Keratinocyte (primary cell): ENCODE results near the gene HCFC1. TPM values are rescaled to one million over a fixed set of nuclear protein-coding genes. Genes with fewer than 3 reads are reported as not detected.

Source experiments
- DNase-seq: peaks from one replicate; pipeline ENCODE4 v3.0.0-alpha.2; 2011; ENCODE audit warnings: low read depth, missing footprints, low spot score
- FAIRE-seq: peaks from 2 replicates; lab custom pipeline; 2011; peaks lifted over from hg19 to GRCh38; lab: Jason Lieb, UNC
- H2AFZ ChIP-seq: 2 replicates; pipeline ENCODE4 v1.6.0; 2012; ENCODE audit warnings: low read length, control low read depth, inconsistent platforms; ENCODE audit not compliant: control insufficient read depth
- H3K27ac ChIP-seq: 2 replicates; pipeline ENCODE4 v1.5.1; 2011; ENCODE audit warnings: low read length; ENCODE audit not compliant: control insufficient read depth, insufficient read depth
- H3K27me3 ChIP-seq: 3 replicates; pipeline ENCODE4 v1.6.0; 2011; ENCODE audit warnings: low read length; ENCODE audit not compliant: control insufficient read depth, insufficient read depth; ENCODE audit errors: extremely low read depth
- H3K36me3 ChIP-seq, 2 experiments: 2 replicates in 1 of 2; 3 replicates in 1 of 2; pipeline ENCODE4 v1.5.1; 2011; ENCODE audit warnings: low read length in 2 of 2, mild to moderate bottlenecking in 1 of 2; ENCODE audit not compliant: control insufficient read depth in 2 of 2, insufficient read depth in 2 of 2; ENCODE audit errors: extremely low read depth in 1 of 2
- H3K4me1 ChIP-seq: 3 replicates; pipeline ENCODE4 v1.5.1; 2011; ENCODE audit warnings: low read length; ENCODE audit not compliant: control insufficient read depth, insufficient read depth; ENCODE audit errors: extremely low read depth
- H3K4me2 ChIP-seq: 3 replicates; pipeline ENCODE4 v1.6.0; 2011; ENCODE audit warnings: low read depth, low read length; ENCODE audit not compliant: control insufficient read depth, insufficient read depth; ENCODE audit errors: extremely low read depth
- H3K4me3 ChIP-seq, 3 experiments: fragments of 200-600 bp in 1 of 3; sonication (generic) in 1 of 3; 2 replicates in 2 of 3; 3 replicates in 1 of 3; pipeline ENCODE4 v1.5.1; 2011 to 2016; ENCODE audit warnings: low read length in 3 of 3, mild to moderate bottlenecking in 3 of 3, control low read depth in 2 of 3, inconsistent platforms in 1 of 3, low read depth in 1 of 3, mixed read lengths in 1 of 3, mixed run types in 1 of 3, moderate library complexity in 1 of 3; ENCODE audit not compliant: control insufficient read depth in 2 of 3, insufficient read depth in 2 of 3; ENCODE audit errors: extremely low read depth in 1 of 3
- H3K79me2 ChIP-seq: 2 replicates; pipeline ENCODE4 v1.6.0; 2012; ENCODE audit warnings: low read length; ENCODE audit not compliant: control insufficient read depth, insufficient read depth
- H3K9ac ChIP-seq: 3 replicates; pipeline ENCODE4 v1.6.0; 2011; ENCODE audit warnings: low read length; ENCODE audit not compliant: control insufficient read depth, insufficient read depth; ENCODE audit errors: extremely low read depth
- H3K9me1 ChIP-seq: 3 replicates; pipeline ENCODE4 v1.6.0; 2011; ENCODE audit warnings: low read length; ENCODE audit not compliant: control insufficient read depth, insufficient read depth; ENCODE audit errors: extremely low read depth
- H3K9me3 ChIP-seq: 2 replicates; pipeline ENCODE4 v1.5.1; 2012; ENCODE audit warnings: low read depth, low read length; ENCODE audit not compliant: control insufficient read depth
- H4K20me1 ChIP-seq: 3 replicates; pipeline ENCODE4 v1.6.0; 2011; ENCODE audit warnings: low read length; ENCODE audit not compliant: control insufficient read depth, insufficient read depth; ENCODE audit errors: extremely low read depth
- EZH2 ChIP-seq: IDR thresholded peaks from one replicate; pipeline ENCODE4 v1.6.1; 2012; ENCODE audit warnings: inconsistent platforms, mild to moderate bottlenecking, low read length, moderate library complexity
- dilution Hi-C: fragments of 300-500 bp; cut with MboI; formaldehyde crosslinking; loops from one replicate; pipeline ENCODE4 v1.7.0; 2020; ENCODE audit warnings: low sequenced_read_pairs; ENCODE audit not compliant: extremely low pct_ligation_motif_present
- polyA plus RNA-seq, 5 experiments: library from polyadenylated mRNA; depleted of rRNA in 3 of 5; stranded (reverse) in 3 of 5; stranded (forward) in 1 of 5; unstranded in 1 of 5; fragments of >200 nt; gene quantifications; 1 replicate in 1 of 5; 2 replicates in 3 of 5; 3 replicates in 1 of 5; pipeline versions ENCODE4 v1.2.1 to v1.2.3, GENCODE V29; 2011 to 2012; ENCODE audit warnings: missing spikeins in 2 of 5, low read depth in 1 of 5, low replicate concordance in 1 of 5
- TF ChIP-seq, protein P1 (sequence below), 3 experiments: IDR thresholded peaks in 1 of 3; conservative IDR thresholded peaks in 1 of 3; optimal IDR thresholded peaks in 1 of 3; 2 replicates in 2 of 3; 3 replicates in 1 of 3; pipeline versions ENCODE3 to v1.5.1; 2011; ENCODE audit warnings: low read length in 3 of 3, mild to moderate bottlenecking in 3 of 3, moderate library complexity in 2 of 3, control low read depth in 1 of 3, inconsistent platforms in 1 of 3; ENCODE audit not compliant: insufficient read depth in 2 of 3; ENCODE audit errors: extremely low read depth in 1 of 3

The HCFC1 gene
- polyA plus RNA-seq, 1 donor (not counting 4 experiments of a cell fraction or from before 2014, with no cell fraction given) = 2.7 TPM

DNA sequence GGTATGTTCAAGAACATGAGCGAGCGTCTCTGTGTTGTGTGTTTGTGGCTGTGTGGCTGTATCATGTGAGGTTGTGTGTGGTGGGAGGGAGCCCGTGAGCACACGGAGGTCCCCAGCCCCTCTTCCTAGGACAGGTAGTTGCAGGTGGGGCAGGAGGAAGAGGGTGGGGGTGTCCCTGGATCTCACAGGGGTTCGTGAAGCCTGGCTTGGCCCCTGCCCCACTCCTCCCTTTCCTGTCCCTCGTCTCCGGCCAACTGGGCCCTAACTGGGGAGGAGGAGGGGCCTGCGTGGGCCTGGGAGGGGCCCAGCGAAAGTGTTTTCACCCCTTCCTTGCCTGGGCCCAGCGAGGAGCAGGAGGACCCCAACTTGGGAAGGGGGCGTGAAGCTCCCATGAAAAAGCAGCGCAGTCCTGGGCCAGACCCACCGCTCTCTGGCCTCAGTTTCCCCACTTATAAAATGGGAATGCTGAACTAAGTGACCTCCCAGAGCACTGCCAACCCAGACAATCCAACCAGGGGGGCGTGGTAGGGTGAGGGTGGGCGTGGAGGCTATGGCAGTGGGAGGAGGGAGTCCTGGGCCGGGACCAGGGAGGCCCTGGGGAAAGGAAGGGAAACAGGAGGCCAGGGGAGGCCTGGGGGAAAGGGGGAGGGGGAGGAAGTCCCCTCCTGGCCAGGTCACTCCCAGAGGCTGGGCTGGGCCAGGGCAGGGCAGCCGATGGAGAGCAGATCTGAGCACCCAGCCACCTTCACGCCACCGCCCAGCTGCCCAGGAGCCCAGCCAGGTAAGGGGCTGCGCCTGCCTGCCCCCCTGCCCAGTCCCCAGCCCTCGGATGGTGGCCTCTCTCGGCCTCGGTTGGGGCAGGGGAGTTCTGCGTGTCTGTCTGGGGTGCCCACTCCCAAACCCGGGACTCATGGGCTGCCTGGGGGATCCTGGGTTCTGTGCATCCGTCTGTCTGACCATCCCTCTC lies 67.3 kb downstream of the HCFC1 start, which contains the start of gene AVPR2:
Gene AVPR2, plus strand, starts transcription at position 683 of the 967 bp plus-strand sequence. CDS start 473 bp downstream, outside the sequence.
- H4K20me1 ChIP-seq = no peaks in the 10 kb centered on the region
- H3K9me1 ChIP-seq = no peaks in the 10 kb centered on the region
- H3K27me3 ChIP-seq = no peaks in the 10 kb centered on the region
- no peak within 1 kb of the TSS for H3K9ac ChIP-seq
- peaks cover 8% of the 10 kb centered on the region for H3K4me1 ChIP-seq
- TF ChIP-seq, protein P1, sequence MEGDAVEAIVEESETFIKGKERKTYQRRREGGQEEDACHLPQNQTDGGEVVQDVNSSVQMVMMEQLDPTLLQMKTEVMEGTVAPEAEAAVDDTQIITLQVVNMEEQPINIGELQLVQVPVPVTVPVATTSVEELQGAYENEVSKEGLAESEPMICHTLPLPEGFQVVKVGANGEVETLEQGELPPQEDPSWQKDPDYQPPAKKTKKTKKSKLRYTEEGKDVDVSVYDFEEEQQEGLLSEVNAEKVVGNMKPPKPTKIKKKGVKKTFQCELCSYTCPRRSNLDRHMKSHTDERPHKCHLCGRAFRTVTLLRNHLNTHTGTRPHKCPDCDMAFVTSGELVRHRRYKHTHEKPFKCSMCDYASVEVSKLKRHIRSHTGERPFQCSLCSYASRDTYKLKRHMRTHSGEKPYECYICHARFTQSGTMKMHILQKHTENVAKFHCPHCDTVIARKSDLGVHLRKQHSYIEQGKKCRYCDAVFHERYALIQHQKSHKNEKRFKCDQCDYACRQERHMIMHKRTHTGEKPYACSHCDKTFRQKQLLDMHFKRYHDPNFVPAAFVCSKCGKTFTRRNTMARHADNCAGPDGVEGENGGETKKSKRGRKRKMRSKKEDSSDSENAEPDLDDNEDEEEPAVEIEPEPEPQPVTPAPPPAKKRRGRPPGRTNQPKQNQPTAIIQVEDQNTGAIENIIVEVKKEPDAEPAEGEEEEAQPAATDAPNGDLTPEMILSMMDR (optimal IDR thresholded peaks at IDR 0.05 in 1 of 3, IDR thresholded peaks at IDR 0.05 in 1 of 3, conservative IDR thresholded peaks at IDR 0.05 in 1 of 3; ENCODE audit: extremely low read depth in 1 of 3, insufficient read depth in 2 of 3, low read length in 3 of 3) = no peak
- TF ChIP-seq EZH2 = no peak
- no peak within 1 kb of the TSS for H3K27ac ChIP-seq
- FAIRE-seq (no peak), DNase-seq (no peak)
- H3K9me3 ChIP-seq = no peaks in the 10 kb centered on the region
- H3K36me3 ChIP-seq = no peaks in the 10 kb centered on the region
- H3K4me3 ChIP-seq = no peak within 1 kb of the TSS
- H3K79me2 ChIP-seq = no peaks in the 10 kb centered on the region
- H3K4me2 ChIP-seq = no peak within 1 kb of the TSS
- dilution Hi-C loops = no loop called here
- H2AFZ ChIP-seq = no peak within 1 kb of the TSS

DNA sequence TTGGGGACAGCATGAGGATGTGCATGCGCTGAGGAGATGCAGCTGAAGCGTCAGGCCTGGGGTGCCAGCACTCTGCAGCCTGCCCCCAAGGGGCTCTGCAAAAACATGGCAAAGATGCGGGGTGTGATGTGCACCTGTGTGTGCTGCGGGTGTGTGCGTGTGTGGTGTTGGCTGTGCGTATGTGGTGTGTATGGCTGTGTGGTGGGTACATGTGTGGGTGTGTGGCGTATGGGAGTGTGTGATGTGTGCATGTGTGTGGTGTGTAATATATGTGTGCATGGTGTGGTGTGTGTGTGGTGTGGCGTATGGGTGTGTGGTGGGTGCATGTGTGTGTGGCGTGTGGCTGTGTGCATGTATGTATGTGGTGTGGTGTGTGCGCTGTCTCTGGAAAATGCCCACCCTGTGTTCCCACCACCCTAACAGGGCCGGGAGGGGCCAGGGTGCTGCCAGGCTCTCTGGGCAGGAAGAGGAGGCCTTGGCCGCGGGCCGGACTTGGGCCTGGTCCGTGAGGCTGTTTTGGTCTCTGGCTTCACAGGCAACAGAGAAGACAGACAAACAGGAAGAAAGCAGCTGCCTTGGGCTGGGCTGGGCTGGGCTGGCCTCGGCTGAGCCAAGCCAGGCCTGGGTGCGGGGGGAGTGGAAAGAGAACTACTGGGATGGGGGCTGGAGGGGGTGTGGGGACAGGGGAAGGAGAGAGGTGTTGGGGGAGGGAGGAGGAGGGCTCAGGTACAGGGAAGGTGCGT lies 68.2 kb downstream of the HCFC1 start:
- no peak for FAIRE-seq

More for the DNA sequence above, 68.2 kb downstream of the HCFC1 start:
- Histone ChIP-seq H3K9me1 (no peaks in the 10 kb centered on the region), H3K27me3 (no peaks in the 10 kb centered on the region), H2AFZ (no peak overlapping the region), H3K9ac (no peak overlapping the region), H3K36me3 (no peaks in the 10 kb centered on the region), H3K4me1 (peaks cover 8% of the 10 kb centered on the region), H3K4me2 (no peak overlapping the region), H3K4me3 (no peak overlapping the region), H4K20me1 (no peaks in the 10 kb centered on the region), H3K27ac (no peak overlapping the region), H3K79me2 (no peaks in the 10 kb centered on the region), H3K9me3 (no peaks in the 10 kb centered on the region)
- TF ChIP-seq, protein P1 (optimal IDR thresholded peaks at IDR 0.05 in 1 of 3, IDR thresholded peaks at IDR 0.05 in 1 of 3, conservative IDR thresholded peaks at IDR 0.05 in 1 of 3; ENCODE audit: extremely low read depth in 1 of 3, insufficient read depth in 2 of 3, low read length in 3 of 3) = no peak
- no peak for TF ChIP-seq EZH2
- no peak for DNase-seq
- dilution Hi-C loops = no loop called here
